ENCODE data around the gene HBS1L.

The HBS1L gene

GRCh38 chr6:134964451-134965203, 90.0 kb downstream of the HBS1L start:
- no peaks in the 10 kb centered on the region for H3K4me1 ChIP-seq (ENCODE audit: control insufficient read depth, insufficient read depth, low read length)
- TF ChIP-seq ZNF10 (tag by site-specific recombination; IDR thresholded peaks at IDR 0.05) (no peak), PATZ1 (tag by site-specific recombination; IDR thresholded peaks at IDR 0.05) (no peak), ZNF366 (tag by site-specific recombination; conservative IDR thresholded peaks at IDR 0.05) (no peak), FEZF1 (tag by site-specific recombination; IDR thresholded peaks at IDR 0.05) (peak; percentile 36; the same call in 1 of the 2 replicates), ZNF223 (tag by site-specific recombination; IDR thresholded peaks at IDR 0.05) (no peak), ZNF585B (tag by site-specific recombination; IDR thresholded peaks at IDR 0.05) (no peak), ZNF221 (tag by site-specific recombination; IDR thresholded peaks at IDR 0.05; ENCODE audit: borderline replicate concordance) (no peak), ZNF184 (tag by site-specific recombination; IDR thresholded peaks at IDR 0.05) (no peak)
- H3K9me3 ChIP-seq (ENCODE audit: control insufficient read depth, insufficient read depth, low read depth, low read length): no peaks in the 10 kb centered on the region
- H3K36me3 ChIP-seq (ENCODE audit: control insufficient read depth in 2 of 2, insufficient read depth in 1 of 2, low read length in 2 of 2): peaks cover 10 to 47% of the 10 kb centered on the region in 2 experiments
- no peak overlapping the region for H3K4me3 ChIP-seq (ENCODE audit: low read depth, low read length)
- H3K27ac ChIP-seq (ENCODE audit: extremely low read depth, low read depth, low read length): no peak overlapping the region
- POLR2A ChIA-PET: interaction anchor here (0.6 kb wide), 1 partner anchor 50 kb away, joined by 3 read pairs; no protein-coding TSS in a partner anchor
- CTCF ChIA-PET: interaction anchor here (0.6 to 1.0 kb wide), 3 partner anchors 29 to 124 kb away, joined by 3 read pairs; no protein-coding TSS in a partner anchor

GRCh38 chr6:134962421-134962820, 92.2 kb downstream of the HBS1L start:
- Histone ChIP-seq H3K4me1 (ENCODE audit: control insufficient read depth, insufficient read depth, low read length) (no peaks in the 10 kb centered on the region), H3K27ac (ENCODE audit: extremely low read depth, low read depth, low read length) (no peak overlapping the region), H3K4me3 (ENCODE audit: low read depth, low read length) (no peak overlapping the region), H3K36me3 (ENCODE audit: control insufficient read depth in 2 of 2, insufficient read depth in 1 of 2, low read length in 2 of 2) (peaks cover 10 to 49% of the 10 kb centered on the region in 2 experiments), H3K9me3 (ENCODE audit: control insufficient read depth, insufficient read depth, low read depth, low read length) (no peaks in the 10 kb centered on the region)
- POLR2A ChIA-PET: no interaction called here
- TF ChIP-seq ZNF221 (tag by site-specific recombination; IDR thresholded peaks at IDR 0.05; ENCODE audit: borderline replicate concordance) (no peak), ZFP41 (tag by site-specific recombination; IDR thresholded peaks at IDR 0.05; ENCODE audit: borderline replicate concordance) (no peak), ZNF768 (tag by site-specific recombination; IDR thresholded peaks at IDR 0.05) (no peak), ZBTB44 (tag by site-specific recombination; IDR thresholded peaks at IDR 0.05) (no peak), ZNF623 (tag by site-specific recombination; IDR thresholded peaks at IDR 0.05) (no peak), HOXA7 (CRISPR knock-in tag; IDR thresholded peaks at IDR 0.05; ENCODE audit: borderline replicate concordance) (no peak), WT1 (tag by site-specific recombination; IDR thresholded peaks at IDR 0.05) (no peak), BCL11A (tag by site-specific recombination; IDR thresholded peaks at IDR 0.05; ENCODE audit: low read depth) (no peak), KLF9 (tag by site-specific recombination; IDR thresholded peaks at IDR 0.05; ENCODE audit: low read depth) (no peak), ZBTB10 (tag by site-specific recombination; IDR thresholded peaks at IDR 0.05) (no peak), ZBTB8A (tag by site-specific recombination; IDR thresholded peaks at IDR 0.05) (no peak)
- CTCF ChIA-PET: interaction anchor here (0.7 to 1.5 kb wide), 2 partner anchors 22 to 80 kb away, joined by 4 to 5 read pairs; no protein-coding TSS in a partner anchor
